OCI-LY1 (cell line): ENCODE data around the gene CHRDL1.

Experiments used
- CTCF ChIP-seq: fragments of 200-600 bp; sonication (generic), shearing (Covaris generic); IDR thresholded peaks from 2 replicates; pipeline ENCODE4 v1.5.1; 2017; ENCODE audit warnings: mild to moderate bottlenecking, antibody characterized with exemption, low read length, moderate library complexity, mixed read lengths
- EZH2 ChIP-seq: fragments of 200-600 bp; sonication (generic), shearing (Covaris generic); IDR thresholded peaks from 2 replicates; pipeline ENCODE4 v1.8.0; 2017; ENCODE audit warnings: borderline replicate concordance, mixed run types, mild to moderate bottlenecking, antibody characterized with exemption, low read length, moderate library complexity, mixed read lengths

- TF ChIP-seq CTCF, result no peak
- TF ChIP-seq EZH2, result no peak
Measured at GRCh38 chrX:110836451-110836850, 40.8 kb upstream of the CHRDL1 start.
